LNCAP (cell line): ENCODE results near the gene IL6ST.

Experiments used
- TF ChIP-seq, protein P1 (sequence below): fragments of 450-650 bp; IDR thresholded peaks from 2 replicates; pipeline ENCODE4 v1.5.1; 2017; ENCODE audit warnings: mild to moderate bottlenecking

Gene IL6ST

GRCh38 chr5:56006600-56006999 lies 11.8 kb upstream of the IL6ST start:
- TF ChIP-seq, protein P1, sequence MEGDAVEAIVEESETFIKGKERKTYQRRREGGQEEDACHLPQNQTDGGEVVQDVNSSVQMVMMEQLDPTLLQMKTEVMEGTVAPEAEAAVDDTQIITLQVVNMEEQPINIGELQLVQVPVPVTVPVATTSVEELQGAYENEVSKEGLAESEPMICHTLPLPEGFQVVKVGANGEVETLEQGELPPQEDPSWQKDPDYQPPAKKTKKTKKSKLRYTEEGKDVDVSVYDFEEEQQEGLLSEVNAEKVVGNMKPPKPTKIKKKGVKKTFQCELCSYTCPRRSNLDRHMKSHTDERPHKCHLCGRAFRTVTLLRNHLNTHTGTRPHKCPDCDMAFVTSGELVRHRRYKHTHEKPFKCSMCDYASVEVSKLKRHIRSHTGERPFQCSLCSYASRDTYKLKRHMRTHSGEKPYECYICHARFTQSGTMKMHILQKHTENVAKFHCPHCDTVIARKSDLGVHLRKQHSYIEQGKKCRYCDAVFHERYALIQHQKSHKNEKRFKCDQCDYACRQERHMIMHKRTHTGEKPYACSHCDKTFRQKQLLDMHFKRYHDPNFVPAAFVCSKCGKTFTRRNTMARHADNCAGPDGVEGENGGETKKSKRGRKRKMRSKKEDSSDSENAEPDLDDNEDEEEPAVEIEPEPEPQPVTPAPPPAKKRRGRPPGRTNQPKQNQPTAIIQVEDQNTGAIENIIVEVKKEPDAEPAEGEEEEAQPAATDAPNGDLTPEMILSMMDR, result no peak

DNA sequence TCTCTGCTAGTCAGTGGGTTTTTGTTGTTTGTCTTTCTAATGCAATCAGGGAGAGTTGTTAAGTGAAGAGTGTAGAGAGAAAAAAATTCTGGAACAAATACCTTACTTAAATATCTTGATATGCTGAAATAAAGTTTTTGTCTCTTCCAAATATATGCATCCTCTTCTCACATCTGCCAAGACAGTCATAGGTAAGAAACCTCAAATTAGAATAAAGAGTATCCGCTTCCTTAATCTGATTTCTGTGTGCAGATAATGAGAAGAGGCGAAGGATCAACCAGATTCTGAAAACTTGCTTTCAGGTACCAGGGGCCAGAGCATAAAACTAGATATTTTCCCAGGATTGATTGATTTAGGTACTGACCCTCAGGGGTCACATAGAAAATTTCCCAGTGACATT lies 11.3 kb upstream of the IL6ST start:
- TF ChIP-seq, protein P1, result no peak

DNA sequence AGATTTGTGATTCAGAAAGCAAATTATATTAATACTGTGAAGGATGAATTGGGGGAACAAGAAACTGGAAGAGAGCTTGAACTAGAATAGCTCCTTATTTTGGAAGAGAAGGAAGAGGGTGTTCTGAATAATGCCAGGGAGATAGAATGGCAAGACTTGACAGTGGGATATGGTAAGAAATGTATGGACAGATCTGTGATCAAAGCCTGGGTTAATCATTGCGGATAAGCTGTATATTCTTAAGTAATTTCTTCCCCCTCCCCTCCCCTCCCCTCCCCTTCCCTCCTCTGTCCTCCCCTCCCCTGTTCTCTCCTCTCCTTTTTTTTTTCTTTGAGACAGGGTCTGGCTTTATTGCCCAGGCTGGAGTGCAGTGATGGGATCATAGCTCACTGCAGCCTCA lies 10.1 kb upstream of the IL6ST start:
- TF ChIP-seq, protein P1, result no peak

GRCh38 chr5:56003679-56004078 lies 8.9 kb upstream of the IL6ST start:
- TF ChIP-seq, protein P1, result no peak

DNA sequence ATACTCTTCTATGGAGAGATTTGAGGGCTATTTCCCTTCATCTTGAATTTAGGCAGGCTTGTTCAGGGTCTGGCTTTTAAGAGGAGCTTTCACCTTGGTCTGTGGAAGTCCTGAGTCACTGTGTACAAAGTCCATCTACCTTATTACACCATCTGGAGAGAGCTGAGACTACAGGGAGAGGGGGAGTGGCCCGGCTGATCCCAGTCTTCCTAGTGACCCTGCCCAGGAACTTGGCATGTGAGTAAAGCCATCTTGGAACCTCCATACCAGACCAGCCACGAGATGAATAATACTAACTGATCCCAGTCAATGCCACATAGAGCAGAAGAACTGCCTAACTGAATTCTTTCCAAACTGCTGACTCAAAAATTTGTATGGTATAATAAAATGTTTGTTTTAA lies 8.4 kb upstream of the IL6ST start:
- TF ChIP-seq, protein P1, result no peak

GRCh38 chr5:56002303-56002702 lies 7.5 kb upstream of the IL6ST start:
- TF ChIP-seq, protein P1, result no peak

GRCh38 chr5:55998966-55999365 lies 4.2 kb upstream of the IL6ST start:
- TF ChIP-seq, protein P1, result no peak

GRCh38 chr5:55997742-55998351 lies 3.1 kb upstream of the IL6ST start:
- TF ChIP-seq, protein P1, result no peak
